COLO668 (cell line): Measurements from ENCODE around the gene TNNT1.
A peak's percentile ranks its signal among the peaks of the same experiment; 100 is the strongest.
"Not testable (repeated sequence)": the region's sequence is repeated elsewhere in the genome, so short reads cannot be mapped to it uniquely, and the experiment has no call there.

Experiments
- DNase-seq: peaks from one replicate; lab custom pipeline; 2025; ENCODE audit not compliant: unreplicated experiment; lab: John Stamatoyannopoulos, UW

Gene TNNT1

GRCh38 chr19:55171440-55171839 is 22.4 kb upstream of the TNNT1 start:
- no peak for DNase-seq

GRCh38 chr19:55169136-55169535 is 20.1 kb upstream of the TNNT1 start:
- DNase-seq: no peak

GRCh38 chr19:55166530-55167268 is 17.7 kb upstream of the TNNT1 start, which contains the start of gene DNAAF3:
DNAAF3 (minus strand) TSS chr19:55166613; CDS start chr19:55166413, 200 bp downstream.
- peak; percentile 96 for DNase-seq

- DNase-seq: peak; percentile 74
Measured at GRCh38 chr19:55165952-55166529, 17.0 kb upstream of the TNNT1 start.

GRCh38 chr19:55161571-55162322 is 12.7 kb upstream of the TNNT1 start:
- DNase-seq: peak; percentile 67

GRCh38 chr19:55160986-55161365 is 12.0 kb upstream of the TNNT1 start:
- no peak for DNase-seq

GRCh38 chr19:55160128-55160985 is 11.4 kb upstream of the TNNT1 start:
- DNase-seq: peak; percentile 94

GRCh38 chr19:55158848-55159749 is 10.1 kb upstream of the TNNT1 start:
- no peak for DNase-seq

- no peak for DNase-seq
Measured at GRCh38 chr19:55158423-55158822, 9.4 kb upstream of the TNNT1 start.

- no peak for DNase-seq
Measured at GRCh38 chr19:55157064-55157908, 8.3 kb upstream of the TNNT1 start, which contains the start of gene TNNI3. TNNI3 (minus strand) TSS chr19:55157732; CDS start chr19:55157589, 143 bp downstream.

GRCh38 chr19:55156202-55157063 is 7.4 kb upstream of the TNNT1 start:
- DNase-seq: peak; percentile 68

- not testable (repeated sequence) for DNase-seq
Measured at GRCh38 chr19:55155784-55156183, 6.8 kb upstream of the TNNT1 start.

GRCh38 chr19:55153652-55154264 is 4.8 kb upstream of the TNNT1 start:
- DNase-seq: no peak

- no peak for DNase-seq
Measured at GRCh38 chr19:55152017-55152416, 3.0 kb upstream of the TNNT1 start.

- DNase-seq: no peak
Measured at GRCh38 chr19:55147545-55148251, 1.3 kb downstream of the TNNT1 start.

- peak; percentile 37 for DNase-seq
Measured at GRCh38 chr19:55146705-55147273, 2.2 kb downstream of the TNNT1 start.
